RWPE2 (cell line): ENCODE data around the gene COX6B2.

Source experiments
- ATAC-seq: fragments of 200-7000 bp; cut with Tn5 transposase; 3 replicates; pipeline ENCODE4 v1.9.1; 2021; ENCODE audit warnings: low read depth
- DNase-seq: peaks from one replicate; pipeline ENCODE4 v3.0.0-alpha.2; 2020; ENCODE audit warnings: low spot score
- H3K27ac ChIP-seq: fragments of 450-650 bp; 2 replicates; pipeline ENCODE4 v1.5.1; 2017; ENCODE audit warnings: mild to moderate bottlenecking; ENCODE audit not compliant: poor library complexity, severe bottlenecking
- H3K27me3 ChIP-seq: fragments of 250-450 bp; sonication (Bioruptor Pico); 2 replicates; pipeline ENCODE4 v1.5.1; 2021; ENCODE audit warnings: mild to moderate bottlenecking, moderate library complexity; ENCODE audit not compliant: insufficient read depth, poor library complexity, severe bottlenecking
- H3K36me3 ChIP-seq: fragments of 250-450 bp; sonication (Bioruptor Pico); 2 replicates; pipeline ENCODE4 v1.5.1; 2020; ENCODE audit warnings: low read depth, mild to moderate bottlenecking, moderate library complexity
- H3K4me1 ChIP-seq: fragments of 250-450 bp; sonication (Bioruptor Pico); 2 replicates; pipeline ENCODE4 v1.5.1; 2021; ENCODE audit warnings: mild to moderate bottlenecking, moderate library complexity; ENCODE audit not compliant: insufficient read depth, poor library complexity, severe bottlenecking
- H3K4me3 ChIP-seq: fragments of 250-450 bp; sonication (Bioruptor Pico); 2 replicates; pipeline ENCODE4 v1.5.1; 2021; ENCODE audit warnings: mild to moderate bottlenecking, moderate library complexity; ENCODE audit not compliant: severe bottlenecking
- H3K9me3 ChIP-seq: fragments of 250-450 bp; sonication (Bioruptor Pico); 2 replicates; pipeline ENCODE4 v1.5.1; 2021; ENCODE audit warnings: mild to moderate bottlenecking, moderate library complexity; ENCODE audit not compliant: severe bottlenecking
- TF ChIP-seq, protein P1 (sequence below): fragments of 450-650 bp; IDR thresholded peaks from one replicate; pipeline ENCODE4 v1.5.1; 2017; ENCODE audit warnings: mild to moderate bottlenecking, moderate library complexity; ENCODE audit not compliant: poor library complexity, severe bottlenecking

The COX6B2 gene

GRCh38 chr19:55303477-55303876 is 51.0 kb downstream of the COX6B2 start:
- Histone ChIP-seq H3K4me1 (no peaks in the 10 kb centered on the region), H3K36me3 (peaks cover 11% of the 10 kb centered on the region), H3K27ac (no peak overlapping the region), H3K9me3 (no peaks in the 10 kb centered on the region), H3K27me3 (no peaks in the 10 kb centered on the region), H3K4me3 (no peak overlapping the region)
- DNase-seq (no peak), ATAC-seq (no peak)
- TF ChIP-seq, protein P1, sequence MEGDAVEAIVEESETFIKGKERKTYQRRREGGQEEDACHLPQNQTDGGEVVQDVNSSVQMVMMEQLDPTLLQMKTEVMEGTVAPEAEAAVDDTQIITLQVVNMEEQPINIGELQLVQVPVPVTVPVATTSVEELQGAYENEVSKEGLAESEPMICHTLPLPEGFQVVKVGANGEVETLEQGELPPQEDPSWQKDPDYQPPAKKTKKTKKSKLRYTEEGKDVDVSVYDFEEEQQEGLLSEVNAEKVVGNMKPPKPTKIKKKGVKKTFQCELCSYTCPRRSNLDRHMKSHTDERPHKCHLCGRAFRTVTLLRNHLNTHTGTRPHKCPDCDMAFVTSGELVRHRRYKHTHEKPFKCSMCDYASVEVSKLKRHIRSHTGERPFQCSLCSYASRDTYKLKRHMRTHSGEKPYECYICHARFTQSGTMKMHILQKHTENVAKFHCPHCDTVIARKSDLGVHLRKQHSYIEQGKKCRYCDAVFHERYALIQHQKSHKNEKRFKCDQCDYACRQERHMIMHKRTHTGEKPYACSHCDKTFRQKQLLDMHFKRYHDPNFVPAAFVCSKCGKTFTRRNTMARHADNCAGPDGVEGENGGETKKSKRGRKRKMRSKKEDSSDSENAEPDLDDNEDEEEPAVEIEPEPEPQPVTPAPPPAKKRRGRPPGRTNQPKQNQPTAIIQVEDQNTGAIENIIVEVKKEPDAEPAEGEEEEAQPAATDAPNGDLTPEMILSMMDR = no peak

- Histone ChIP-seq H3K36me3 (peaks cover 11% of the 10 kb centered on the region), H3K27ac (no peak overlapping the region), H3K4me1 (no peaks in the 10 kb centered on the region), H3K4me3 (no peak overlapping the region), H3K27me3 (no peaks in the 10 kb centered on the region), H3K9me3 (no peaks in the 10 kb centered on the region)
- DNase-seq (no peak), ATAC-seq (no peak)
- TF ChIP-seq, protein P1 = no peak
These were observed 52.2 kb downstream of the COX6B2 start for GRCh38 chr19:55302318-55302703.

GRCh38 chr19:55301459-55302317 is 52.8 kb downstream of the COX6B2 start:
- TF ChIP-seq, protein P1 = peak; percentile 94
- Histone ChIP-seq H3K27ac (no peak overlapping the region), H3K27me3 (no peaks in the 10 kb centered on the region), H3K36me3 (peaks cover 11% of the 10 kb centered on the region), H3K9me3 (no peaks in the 10 kb centered on the region), H3K4me3 (no peak overlapping the region), H3K4me1 (no peaks in the 10 kb centered on the region)
- DNase-seq (peak; percentile 84), ATAC-seq (peak; percentile 78)

DNA sequence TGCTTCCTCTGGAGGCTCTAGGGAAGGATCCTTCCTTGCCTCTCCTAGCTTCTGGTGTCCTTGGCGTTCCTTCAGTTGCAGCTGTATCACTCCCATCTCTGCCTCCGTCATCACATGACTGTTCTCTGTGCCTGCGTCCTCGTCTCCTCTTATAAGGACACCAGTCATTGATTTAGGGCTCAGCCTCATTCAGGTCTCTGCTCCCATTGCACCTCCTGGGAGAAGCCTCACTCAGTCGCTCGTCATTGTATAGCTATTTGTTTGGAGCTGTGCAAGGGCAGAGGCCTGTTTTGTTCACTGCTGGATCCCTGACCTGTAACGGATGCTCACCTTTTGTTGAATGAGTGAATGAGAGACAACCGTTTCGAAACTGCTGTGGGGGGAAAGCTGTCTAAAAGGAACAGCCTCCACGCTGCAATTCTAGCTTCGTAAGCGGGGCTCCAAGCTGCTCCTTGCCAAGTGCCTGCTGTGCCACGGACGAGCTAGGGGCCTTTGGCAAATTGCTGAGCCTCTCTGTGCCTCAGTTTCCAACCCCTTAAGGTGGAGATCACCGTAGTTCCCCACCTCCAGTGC is 53.5 kb downstream of the COX6B2 start:
- Histone ChIP-seq H3K27ac (no peak overlapping the region), H3K9me3 (no peaks in the 10 kb centered on the region), H3K4me1 (no peaks in the 10 kb centered on the region), H3K27me3 (no peaks in the 10 kb centered on the region), H3K4me3 (no peak overlapping the region), H3K36me3 (peaks cover 10% of the 10 kb centered on the region)
- DNase-seq (no peak), ATAC-seq (no peak)
- TF ChIP-seq, protein P1 = no peak

GRCh38 chr19:55299991-55300390 is 54.5 kb downstream of the COX6B2 start:
- Histone ChIP-seq H3K4me1 (no peaks in the 10 kb centered on the region), H3K36me3 (peaks cover 5% of the 10 kb centered on the region; the same call in 1 of the 2 replicates), H3K9me3 (no peaks in the 10 kb centered on the region), H3K4me3 (no peak overlapping the region), H3K27me3 (no peaks in the 10 kb centered on the region), H3K27ac (no peak overlapping the region)
- no peak for ATAC-seq
- no peak for DNase-seq
- TF ChIP-seq, protein P1 = no peak
